Inflammatory macrophage (primary cell): ENCODE measurements around the gene CRYGN.

Experiments
- DNase-seq, 2 donors: peaks; one replicate each; pipeline ENCODE4 v3.0.0-alpha.2; 2020 to 2022

The CRYGN gene

DNA sequence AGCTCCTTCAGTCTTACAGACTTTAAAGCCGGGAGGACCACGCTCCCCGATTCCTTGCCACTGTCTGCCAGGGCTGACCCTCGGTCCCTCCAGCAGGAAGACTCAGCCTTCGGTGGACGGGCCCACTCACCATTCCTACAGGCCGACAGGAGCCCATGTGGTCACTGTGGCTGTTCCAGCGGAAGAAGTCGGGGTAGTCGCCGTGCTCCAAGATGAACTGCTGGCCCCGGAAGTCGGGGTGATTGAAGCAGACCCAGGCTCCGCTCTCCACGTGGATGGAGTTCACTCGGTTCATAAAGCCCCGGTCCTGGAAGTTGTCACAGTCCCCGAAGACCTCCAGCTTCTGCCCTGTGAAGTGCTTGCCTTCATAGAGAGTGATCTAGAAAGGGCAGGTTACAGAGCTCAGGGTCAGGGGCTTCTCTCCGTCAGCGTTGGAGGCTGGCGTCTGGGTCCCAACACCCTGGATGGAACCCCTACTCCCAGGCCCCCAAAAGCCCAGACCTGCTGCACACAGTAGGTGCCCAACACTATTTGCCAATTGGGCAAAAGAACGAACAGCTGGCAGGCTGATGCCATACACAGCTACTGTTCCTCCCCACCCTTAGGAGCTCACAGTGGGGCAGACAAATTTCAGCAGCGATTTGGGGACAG is 1.9 kb downstream of the CRYGN start:
- no peak for DNase-seq

DNA sequence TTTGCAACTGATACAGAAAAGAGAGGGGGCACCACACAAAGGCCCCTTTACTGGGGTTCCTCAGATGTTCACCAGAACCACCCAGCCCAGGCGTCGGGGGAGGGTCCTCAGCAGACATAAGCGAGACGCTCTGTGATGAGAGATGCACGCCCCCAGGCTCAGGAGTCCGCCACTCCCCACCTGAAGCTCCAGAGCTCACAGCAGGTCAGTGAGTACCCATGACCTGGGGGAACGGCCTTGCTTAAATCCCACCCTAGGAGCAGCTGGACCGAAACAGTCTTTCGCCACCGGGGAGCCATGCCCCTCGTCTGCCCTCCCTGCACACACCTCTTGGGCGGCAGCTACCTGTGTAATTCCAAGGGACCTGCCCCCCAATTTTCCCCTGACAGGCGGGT is 2.8 kb downstream of the CRYGN start:
- no peak for DNase-seq

DNA sequence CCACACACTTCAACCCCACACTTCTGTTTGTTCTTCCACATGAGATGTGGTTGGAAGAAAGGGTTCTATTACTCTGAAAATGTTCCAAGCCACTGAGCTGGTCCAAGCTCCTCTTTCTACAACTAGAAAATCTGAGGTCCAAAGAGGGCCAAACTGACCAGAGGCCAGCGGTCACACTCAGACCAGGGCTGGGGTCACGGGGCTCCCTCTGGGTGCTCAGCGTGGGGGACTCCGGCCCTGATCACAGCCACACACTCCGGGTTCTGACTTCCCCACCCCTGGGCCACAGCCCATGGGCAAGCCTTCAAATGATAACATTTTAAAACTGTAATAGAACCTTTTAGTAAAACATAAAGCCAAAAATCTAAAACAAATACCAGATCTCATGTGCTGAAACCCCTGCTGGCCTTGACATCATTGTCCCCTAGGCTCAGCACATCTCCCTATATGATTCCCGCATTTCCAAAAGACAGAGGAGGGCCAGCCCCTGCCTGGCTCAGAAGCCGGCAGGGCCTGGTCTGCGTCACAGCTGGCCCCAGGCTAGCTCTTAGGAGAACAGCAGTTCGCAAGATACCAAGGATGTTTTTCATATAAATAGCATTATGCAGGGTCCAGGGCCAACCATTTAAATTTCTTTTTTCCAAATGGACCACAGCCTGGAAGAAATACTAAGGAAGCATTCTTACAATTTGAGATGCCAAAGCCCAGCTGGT is 3.3 kb downstream of the CRYGN start:
- no peak for DNase-seq

DNA sequence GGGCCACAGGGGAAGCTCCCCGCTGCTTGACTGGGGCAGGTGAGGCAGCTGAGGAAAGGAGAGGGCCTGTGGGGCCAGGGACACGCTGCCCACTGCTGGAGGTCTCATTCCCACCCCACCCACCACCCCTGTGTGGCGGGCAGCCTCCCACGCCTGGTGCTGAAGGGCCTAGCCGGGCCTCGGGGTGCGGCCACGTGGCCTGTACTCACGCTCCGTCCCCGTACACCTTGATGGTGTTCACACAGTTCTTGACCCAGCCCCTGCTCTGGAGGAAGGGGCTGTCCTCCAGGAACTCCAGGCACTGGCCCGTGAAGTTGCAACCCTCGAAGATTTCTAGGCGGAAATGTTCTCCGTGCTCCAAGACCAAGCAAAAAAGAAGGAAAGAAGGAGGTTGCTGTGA is 4.0 kb downstream of the CRYGN start:
- DNase-seq = no peak

DNA sequence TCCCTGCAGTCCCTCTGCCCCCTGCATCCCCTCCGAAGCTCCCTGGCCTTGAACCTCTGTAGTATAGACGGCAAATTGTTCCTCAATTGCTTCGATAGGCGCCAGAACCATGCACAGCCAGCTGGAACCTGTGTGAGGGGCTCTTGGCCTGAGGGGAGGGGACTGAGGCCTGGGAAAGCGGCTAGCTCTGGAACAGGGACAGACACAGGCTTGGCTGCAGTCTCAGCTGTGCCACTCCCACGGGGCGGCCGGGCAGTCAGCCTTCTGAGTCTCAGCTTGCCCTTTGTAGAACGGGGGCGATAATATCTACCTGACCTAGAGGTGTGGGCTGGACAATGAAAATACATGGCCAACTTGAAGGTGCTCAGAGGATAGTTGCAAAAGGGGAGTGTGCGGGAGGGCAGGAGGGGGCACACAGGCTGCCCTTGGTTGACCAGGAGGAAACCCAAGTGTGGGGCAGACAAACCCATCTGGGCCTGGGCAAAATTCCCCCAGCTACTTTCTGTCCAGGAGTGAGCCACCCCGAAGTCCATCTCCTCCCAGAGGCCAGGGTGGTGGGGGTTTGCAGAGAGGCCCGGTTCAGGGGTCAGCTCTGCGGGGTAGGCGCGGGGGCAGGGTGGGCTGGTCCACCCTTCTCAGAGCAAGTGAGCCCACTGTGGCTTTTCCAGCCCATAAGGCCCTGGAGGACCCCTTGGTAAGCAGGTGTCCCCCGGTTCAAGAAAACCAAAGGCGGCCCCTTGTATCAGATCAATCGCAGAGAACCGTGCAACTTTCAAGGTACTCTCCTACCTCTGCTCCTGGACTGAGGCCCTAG is 4.6 kb downstream of the CRYGN start:
- no peak for DNase-seq

DNA sequence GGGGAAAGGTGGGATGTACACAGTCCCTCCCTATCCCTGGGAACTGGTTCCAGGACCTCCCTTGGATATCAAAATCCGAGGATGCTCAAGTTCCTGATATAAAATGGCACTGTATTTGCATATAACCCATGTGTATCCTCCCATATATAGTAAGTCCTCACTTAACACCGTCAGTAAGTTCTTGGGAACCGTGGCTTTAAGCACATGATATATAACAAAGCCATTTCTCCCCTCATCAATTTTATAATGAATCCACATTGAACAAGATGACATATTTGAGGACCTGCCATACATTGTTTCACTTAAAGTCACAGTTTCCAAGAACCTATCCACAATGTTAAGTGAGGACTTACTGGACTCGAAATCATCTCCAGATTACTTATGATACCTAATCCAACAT is 5.4 kb downstream of the CRYGN start:
- DNase-seq = no peak

DNA sequence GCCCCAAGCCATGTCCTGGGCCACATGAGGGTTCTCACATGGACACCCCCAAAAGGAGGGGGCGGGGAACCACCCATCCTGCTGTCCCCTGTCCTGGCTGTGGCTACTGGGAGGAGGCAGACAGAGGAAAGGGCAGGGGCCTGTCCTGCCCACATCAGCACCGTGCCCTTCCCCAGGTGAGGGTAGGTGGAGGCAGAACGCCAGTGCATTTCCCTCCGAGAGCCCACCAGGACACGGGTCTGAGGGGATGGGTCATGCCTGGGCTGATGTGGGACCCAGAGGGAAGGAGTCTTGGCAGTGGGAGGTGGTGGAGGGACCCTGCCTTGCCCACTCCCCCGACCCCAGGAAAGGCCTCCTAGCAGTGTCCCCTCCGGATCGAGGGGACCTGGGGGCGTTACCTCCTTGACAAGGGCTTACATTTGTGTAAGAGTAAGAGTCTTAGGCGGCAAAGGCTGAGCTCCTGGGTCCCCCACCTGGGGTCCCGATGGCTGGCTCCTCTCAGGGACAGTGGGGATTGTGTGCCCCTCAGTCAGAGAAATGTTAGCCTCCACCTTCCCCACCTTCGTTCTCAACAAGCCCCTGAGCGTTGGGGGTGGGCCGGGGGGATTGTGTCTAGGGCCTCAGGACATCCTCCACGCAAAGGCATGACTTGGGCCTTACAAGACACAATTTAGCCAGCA is 6.1 kb downstream of the CRYGN start:
- DNase-seq = no peak

DNA sequence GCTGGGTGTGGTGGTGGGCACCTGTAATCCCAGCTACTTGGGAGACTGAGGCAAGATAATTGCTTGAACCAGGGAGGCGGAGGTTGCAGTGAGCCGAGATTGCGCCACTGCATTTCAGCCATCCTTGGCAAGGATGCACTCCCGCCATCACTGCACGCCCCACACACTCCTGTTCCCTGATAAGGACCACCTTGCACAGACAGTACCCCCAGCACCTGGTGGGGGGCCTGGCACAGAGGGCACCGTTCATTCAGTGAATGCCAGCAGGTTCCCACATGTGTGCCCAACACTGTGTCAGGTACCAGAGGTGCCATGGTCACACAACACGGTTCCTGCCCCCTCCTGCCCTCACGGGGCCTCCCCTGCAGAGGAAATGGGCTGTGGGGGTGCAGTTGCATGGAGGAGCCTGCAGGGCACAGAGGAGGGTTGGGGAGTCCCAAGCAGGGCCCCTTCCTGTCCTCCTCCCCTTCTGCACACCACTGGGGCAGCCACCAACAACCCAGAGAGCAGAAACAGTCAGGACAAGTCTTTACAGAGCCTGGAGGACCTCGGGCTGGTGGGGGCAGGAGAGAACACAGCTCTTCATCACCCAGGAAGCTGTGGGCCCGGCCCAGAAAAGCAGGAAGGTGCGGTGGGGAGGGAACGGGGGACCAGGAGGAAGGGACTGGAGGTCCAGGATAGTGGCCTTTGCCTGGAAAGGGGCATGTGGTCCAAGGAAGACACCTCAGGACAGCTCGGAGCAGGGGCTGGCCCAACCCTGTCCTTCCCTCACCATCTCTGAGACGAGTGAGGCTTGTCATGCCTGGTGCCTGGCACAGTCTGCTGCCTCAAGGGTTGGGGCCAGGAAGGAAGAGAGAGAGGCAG is 7.1 kb downstream of the CRYGN start:
- DNase-seq = no peak

DNA sequence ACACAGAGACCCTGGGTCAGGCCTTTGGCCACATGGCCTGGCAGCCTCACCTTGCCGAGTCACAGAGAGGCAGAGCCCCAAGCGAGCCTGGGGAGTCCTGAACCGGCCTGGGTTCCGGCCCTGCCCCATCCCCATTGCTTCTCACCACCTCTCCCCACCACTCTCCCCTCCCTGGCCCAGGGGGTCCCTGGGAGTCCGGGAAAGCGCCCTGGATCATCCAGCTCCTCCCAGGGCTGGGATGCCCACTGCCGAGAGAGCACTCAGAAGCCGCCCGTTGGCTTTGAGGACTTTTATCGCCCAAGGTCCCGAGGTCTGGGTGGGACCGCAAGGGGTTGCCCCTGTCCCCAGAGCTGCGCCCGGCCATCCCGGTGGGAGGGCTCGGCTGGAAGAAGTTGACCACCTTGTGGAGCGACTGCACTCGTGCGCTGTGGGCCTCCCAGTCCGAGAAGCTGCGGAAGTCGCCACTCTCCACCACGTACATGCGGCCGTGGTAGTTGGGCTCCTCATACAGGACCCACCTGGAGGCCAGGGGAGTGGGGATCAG is 8.1 kb downstream of the CRYGN start:
- no peak for DNase-seq

DNA sequence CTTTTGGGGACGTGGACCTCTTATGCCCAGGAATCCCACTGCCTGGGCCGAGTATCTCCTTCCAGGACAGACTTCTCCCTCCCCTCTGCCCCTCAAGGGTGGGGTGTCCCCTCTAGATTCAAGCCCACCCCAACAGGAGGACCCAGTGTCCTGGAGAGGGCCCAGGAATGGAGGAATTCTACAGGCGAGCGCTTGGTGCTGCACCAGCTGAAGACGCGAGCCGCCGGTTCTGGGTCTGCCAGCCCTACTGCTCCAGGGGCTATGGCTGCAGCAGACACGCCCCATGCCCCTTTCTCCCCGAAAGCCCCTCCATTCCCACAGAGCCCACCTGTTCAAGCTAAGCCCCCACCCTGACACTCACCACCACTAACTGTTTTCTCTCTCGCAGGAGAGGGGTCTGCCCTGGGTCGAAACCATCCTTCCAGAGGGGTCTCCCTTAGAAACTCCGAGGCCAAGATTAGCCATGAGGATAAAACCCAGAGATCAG is 8.6 kb downstream of the CRYGN start:
- DNase-seq = no peak

DNA sequence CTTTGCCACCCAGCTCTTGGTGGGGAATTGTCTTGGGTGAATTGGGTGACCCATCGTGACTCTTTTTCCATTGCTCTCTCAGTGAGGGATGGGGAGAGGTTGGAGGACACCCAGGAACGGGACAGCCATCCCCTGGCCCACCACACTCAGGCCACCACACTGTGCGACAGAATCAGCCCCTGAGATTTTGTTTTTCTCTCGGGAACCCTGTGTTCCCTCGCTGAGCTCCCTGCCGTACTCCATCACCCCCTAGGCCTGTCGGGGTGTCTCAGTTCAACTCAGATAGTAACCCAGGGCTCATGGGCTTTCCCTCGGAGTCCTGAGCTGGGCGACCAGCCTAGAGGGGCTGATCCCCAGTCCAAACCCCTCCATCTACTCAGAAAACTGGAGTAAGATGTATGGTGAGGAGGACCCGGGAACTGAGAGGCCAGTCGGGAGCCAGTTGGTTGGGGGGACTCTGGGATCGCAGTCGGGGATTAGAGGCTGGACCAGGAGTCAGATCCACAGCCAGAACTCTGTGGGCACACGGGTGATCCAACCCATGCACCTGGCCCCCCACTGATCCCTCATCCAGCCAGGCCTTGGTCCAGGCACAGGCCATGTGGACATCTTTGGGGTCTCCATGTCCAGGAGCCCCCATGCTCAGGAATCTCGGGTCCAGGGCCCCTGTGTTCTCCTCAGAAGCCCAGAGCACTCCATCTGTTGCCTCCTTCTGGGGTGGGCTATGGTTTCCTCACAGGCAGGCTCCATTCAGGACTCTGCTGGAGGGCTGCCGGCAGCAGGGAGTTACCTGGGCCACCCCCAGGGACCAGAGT is 9.3 kb downstream of the CRYGN start:
- no peak for DNase-seq

DNA sequence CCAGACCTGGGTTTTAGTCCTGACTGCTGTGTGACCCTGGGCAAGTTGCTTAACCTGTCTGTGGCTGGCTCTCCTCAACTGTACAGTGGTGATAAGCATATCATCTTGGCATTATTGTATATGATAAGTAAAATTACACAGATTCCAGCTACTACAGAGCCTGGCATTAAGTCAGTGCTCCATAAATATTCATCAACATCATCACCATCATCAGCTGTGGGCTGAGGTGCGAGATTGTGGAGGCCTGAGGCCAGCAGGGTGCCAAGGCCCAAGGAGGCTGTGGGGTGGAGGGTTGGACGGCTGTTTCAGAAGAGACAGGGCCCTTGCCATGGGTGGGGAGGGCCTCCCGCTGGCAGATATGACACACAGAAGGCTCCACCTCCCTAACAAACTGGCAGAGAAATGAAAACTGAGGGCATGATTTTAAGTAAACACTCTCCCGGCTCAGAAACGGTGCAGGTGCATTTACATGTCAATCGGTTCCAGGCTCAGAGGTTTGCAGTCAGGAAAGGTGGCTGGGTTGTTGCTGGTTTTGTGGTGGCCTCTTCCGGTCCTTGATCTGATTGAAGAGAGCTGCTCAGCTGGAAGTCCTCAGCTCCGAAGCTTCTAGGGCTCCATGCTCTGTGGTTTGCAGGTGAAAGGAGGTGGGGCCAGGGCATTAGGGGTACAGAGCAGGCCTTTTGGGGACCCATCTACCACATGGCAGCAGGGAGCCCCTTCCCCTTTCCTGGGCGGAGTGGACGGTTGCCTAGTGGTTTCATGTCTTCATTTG is 10.2 kb downstream of the CRYGN start:
- no peak for DNase-seq

DNA sequence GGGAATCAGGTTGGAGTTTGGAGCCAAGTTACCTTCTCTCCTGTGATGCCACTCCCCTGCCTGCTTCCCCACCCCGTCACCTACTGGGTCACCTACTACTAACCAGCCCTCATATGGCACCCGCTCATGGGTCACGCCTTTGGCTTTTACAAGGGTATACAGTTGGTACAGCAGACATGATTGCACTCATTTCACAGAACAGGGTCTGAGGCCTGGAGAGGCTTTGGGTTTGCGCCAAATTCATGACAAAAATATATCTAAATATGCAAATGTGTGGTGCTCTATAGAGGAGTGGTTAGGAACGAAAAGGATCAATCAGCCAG is 10.7 kb downstream of the CRYGN start:
- DNase-seq = no peak

DNA sequence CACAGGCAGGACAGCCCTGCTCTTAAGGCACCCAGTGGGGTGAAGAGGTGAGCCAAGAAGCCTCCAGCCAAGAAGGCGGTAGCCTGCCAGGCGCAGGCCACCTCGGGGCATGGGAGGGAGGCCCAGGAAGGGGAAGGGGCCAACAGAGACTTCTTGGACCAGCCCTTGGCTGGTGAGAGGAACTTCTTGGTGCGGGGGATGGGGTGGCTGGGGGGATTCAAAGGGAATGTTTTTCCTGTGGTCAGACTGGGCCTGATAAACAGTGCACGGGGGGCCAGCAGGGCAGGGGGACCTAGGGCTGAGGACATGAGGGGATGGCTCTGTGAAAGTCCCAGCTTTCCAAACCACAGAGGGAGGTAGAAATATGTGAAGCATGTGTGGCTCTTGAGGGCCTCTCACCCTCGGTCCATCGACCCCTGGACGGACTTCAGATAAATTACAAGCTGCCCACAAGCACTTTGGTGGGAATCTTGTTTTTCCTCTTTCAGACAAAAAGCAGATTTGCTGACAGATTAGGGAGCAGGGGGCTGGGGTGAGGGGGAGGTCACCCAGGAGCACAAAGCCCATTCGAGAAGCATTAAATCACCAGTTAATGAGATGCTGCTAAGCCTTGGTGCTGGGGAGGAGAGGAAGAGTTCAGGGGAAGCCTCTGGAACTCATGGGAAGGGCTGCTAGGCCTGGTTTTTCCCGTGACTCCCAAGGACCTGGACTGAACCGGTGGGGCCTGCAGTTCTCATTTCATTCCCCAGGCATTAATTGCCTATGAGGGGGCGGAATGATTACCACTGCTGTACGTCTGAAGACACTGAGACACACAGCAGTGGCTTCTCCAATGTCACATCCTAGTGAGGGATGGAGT is 11.3 kb downstream of the CRYGN start:
- no peak for DNase-seq

DNA sequence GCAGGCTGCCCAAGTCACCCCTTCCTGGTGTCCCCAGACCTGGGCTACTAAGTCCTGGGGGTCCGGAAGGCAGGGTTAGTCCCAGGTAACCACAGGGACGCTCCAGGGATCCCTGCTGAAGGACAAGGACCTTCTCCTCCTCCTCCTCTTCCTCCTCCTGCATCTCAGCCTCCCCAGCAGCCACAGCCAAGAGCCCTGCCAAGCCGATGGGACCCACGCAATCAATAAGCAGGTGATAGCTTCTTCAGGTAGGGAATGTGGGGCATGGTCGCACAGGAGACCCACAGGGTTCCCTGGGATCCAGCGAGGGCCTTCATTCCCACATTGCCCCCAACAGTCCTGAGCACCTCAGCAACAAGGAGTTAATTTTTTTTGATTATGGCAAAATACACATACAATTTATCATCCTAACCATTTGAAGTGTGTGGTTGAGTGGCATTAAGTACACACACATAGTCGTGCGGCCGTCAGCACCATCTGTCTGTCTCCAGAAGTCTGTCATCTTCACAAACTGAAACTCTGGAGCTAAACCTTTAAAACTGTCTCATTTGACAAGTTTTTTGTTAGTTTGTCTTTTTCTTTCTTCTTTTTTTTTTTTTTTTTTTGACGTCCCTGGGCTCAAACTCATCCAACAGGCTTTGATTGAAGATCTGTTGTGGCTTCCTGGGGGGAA is 12.1 kb downstream of the CRYGN start:
- no peak for DNase-seq

DNA sequence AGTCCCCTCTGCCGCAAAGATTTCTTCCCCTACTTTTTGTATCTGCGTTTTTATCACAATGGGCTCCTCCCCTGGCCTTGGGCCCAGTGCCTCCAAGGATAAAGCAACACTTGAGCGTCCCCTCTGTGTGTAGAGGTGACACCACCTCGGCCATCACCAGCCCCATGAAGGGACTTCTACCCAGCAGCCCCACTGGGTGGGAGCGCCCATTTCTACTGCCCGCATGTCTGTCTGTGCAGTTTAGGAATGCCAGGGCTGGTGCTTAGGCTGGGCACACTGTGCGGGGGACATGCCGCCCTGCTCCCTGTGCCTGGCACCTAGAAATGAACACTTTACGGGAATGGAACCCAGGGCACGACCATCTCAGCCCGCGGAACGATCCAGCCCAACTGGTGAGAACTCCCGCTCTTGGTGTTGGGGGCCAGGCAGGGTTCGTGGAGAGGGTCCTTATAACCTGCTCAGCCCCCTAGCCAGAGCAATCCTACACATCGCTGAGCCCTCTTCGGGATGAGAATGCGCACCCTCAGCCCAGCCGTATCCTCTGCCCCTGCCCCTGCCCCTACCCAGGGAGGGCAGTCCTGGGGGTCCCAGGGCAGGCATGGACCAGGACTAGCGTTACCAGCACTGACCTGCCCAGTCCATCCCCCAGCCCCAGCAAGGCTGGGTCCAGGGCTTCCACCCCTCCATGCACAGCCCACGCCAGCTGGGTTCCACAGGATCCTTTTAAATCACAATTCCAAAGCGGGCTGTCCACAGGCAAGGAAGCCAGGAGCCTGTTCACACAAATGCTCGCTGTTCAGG is 12.8 kb downstream of the CRYGN start:
- DNase-seq = no peak

DNA sequence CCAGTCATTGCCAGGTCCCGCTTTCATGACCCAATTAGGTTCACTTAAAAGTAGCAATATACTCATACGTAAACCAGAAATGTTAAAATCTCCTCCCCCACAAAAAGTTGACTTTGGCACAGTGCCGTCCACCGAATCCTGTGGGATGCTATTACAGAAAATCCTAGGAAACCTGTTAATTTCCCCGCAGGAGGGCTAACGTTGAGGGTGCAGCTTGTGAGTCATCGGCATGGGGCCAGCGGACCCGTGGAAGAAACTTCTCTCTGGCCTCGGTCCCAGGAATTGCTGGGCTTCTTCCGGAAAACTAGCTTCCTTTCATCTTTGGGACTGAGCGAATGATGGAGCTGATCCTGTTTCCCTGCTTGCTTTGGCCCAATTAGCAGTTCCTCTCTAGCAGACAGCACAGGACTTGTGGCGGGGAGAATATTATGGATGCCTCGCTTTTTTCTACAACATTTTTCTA is 13.5 kb downstream of the CRYGN start:
- no peak for DNase-seq
